SK-N-SH (cell line): ENCODE data around the gene KRTAP5-2. TPM values are rescaled to one million over a fixed set of nuclear protein-coding genes. Genes with fewer than 3 reads are reported as not detected.

Source experiments
- CTCF ChIA-PET: fragments of 300-600, 350-600 bp; formaldehyde crosslinking; extraction: SDS; loops from one replicate; lab custom pipeline; 2021; lab: Yijun Ruan, JAX
- POLR2A ChIA-PET: fragments of 350-600 bp; sonication (Branson Sonifier 250); formaldehyde crosslinking; extraction: SDS; loops from one replicate; lab custom pipeline; 2020; ENCODE audit warnings: antibody characterized with exemption, inconsistent platforms; lab: Yijun Ruan, JAX
- DNase-seq: peaks from one replicate; pipeline ENCODE4 v3.0.0; 2012
- H2AFZ ChIP-seq: fragments of 200-600 bp; sonication (generic); 2 replicates; pipeline ENCODE4 v1.8.1; 2016; ENCODE audit warnings: antibody characterized with exemption, mild to moderate bottlenecking, low read depth
- H3F3A ChIP-seq: fragments of 200-600 bp; sonication (generic); replicated peaks from 2 replicates; pipeline ENCODE3; 2016; ENCODE audit warnings: antibody characterized with exemption, mild to moderate bottlenecking; ENCODE audit not compliant: insufficient read depth
- H3K27ac ChIP-seq, 2 experiments: fragments of 200-500 bp in 1 of 2; fragments of 200-600 bp in 1 of 2; sonication (Bioruptor generic) in 1 of 2; sonication (generic), shearing (Covaris generic) in 1 of 2; 2 replicates each; pipeline versions ENCODE4 v1.5.1 to v1.6.1; 2014 to 2016; ENCODE audit warnings: low read depth in 2 of 2, inconsistent platforms in 1 of 2, low read length in 1 of 2, mild to moderate bottlenecking in 1 of 2, mixed read lengths in 1 of 2
- H3K27me3 ChIP-seq: fragments of 200-600 bp; sonication (generic), shearing (Covaris generic); 2 replicates; pipeline ENCODE4 v1.6.1; 2016; ENCODE audit warnings: mixed run types; ENCODE audit not compliant: insufficient read depth
- H3K36me3 ChIP-seq, 2 experiments: fragments of 200-500 bp in 1 of 2; fragments of 200-600 bp in 1 of 2; sonication (Bioruptor generic) in 1 of 2; sonication (generic) in 1 of 2; replicated peaks in 1 of 2; 2 replicates each; pipeline versions ENCODE3 to v1.5.1; 2014 to 2016; ENCODE audit warnings: low read length in 1 of 2, mild to moderate bottlenecking in 1 of 2; ENCODE audit not compliant: insufficient read depth in 2 of 2, control insufficient read depth in 1 of 2
- H3K4me1 ChIP-seq, 2 experiments: fragments of 200-500 bp in 1 of 2; fragments of 200-600 bp in 1 of 2; sonication (Bioruptor generic) in 1 of 2; sonication (generic), shearing (Covaris generic) in 1 of 2; 2 replicates each; pipeline versions ENCODE4 v1.5.1 to v1.6.1; 2014 to 2016; ENCODE audit warnings: low read depth in 1 of 2, low read length in 1 of 2, mixed run types in 1 of 2; ENCODE audit not compliant: insufficient read depth in 2 of 2, control insufficient read depth in 1 of 2
- H3K4me2 ChIP-seq: fragments of 200-600 bp; sonication (generic), shearing (Covaris generic); 2 replicates; pipeline ENCODE4 v1.6.1; 2017; ENCODE audit warnings: mixed run types
- H3K4me3 ChIP-seq, 2 experiments: fragments of 200-500 bp in 1 of 2; fragments of 200-600 bp in 1 of 2; sonication (Bioruptor generic) in 1 of 2; sonication (generic), shearing (Covaris generic) in 1 of 2; 2 replicates each; pipeline versions ENCODE4 v1.5.1 to v1.8.1; 2014 to 2016; ENCODE audit warnings: low read depth in 2 of 2, inconsistent platforms in 1 of 2, low read length in 1 of 2, mild to moderate bottlenecking in 1 of 2, mixed read lengths in 1 of 2, moderate library complexity in 1 of 2
- H3K79me2 ChIP-seq: fragments of 200-600 bp; sonication (generic); 2 replicates; pipeline ENCODE4 v1.8.1; 2017; ENCODE audit warnings: mild to moderate bottlenecking; ENCODE audit not compliant: insufficient read depth
- H3K9ac ChIP-seq: fragments of 200-600 bp; sonication (generic); 2 replicates; pipeline ENCODE4 v1.6.1; 2017; ENCODE audit warnings: mixed run types
- H3K9me2 ChIP-seq: fragments of 200-600 bp; sonication (generic); 2 replicates; pipeline ENCODE4 v1.6.1; 2017; ENCODE audit warnings: mixed run types
- H3K9me3 ChIP-seq: fragments of 200-600 bp; sonication (generic); 2 replicates; pipeline ENCODE4 v1.6.1; 2017; ENCODE audit warnings: mixed run types, mild to moderate bottlenecking, moderate library complexity
- H4K20me1 ChIP-seq: fragments of 200-600 bp; sonication (generic); 2 replicates; pipeline ENCODE4 v1.6.1; 2017; ENCODE audit warnings: mild to moderate bottlenecking, mixed run types; ENCODE audit not compliant: insufficient read depth
- CHD2 ChIP-seq: fragments of 150-350 bp; IDR thresholded peaks from 2 replicates; pipeline ENCODE4 v1.6.1; 2018; ENCODE audit warnings: low read length; ENCODE audit not compliant: partially characterized antibody
- FOSL2 ChIP-seq: IDR thresholded peaks from 2 replicates; pipeline ENCODE4 v1.4.0; 2012; ENCODE audit warnings: low read depth, mild to moderate bottlenecking, moderate library complexity, borderline replicate concordance
- MEF2A ChIP-seq: IDR thresholded peaks from 2 replicates; pipeline ENCODE4 v1.4.0; 2012; ENCODE audit warnings: low read depth, borderline replicate concordance
- NFIC ChIP-seq: IDR thresholded peaks from 2 replicates; pipeline ENCODE4 v1.4.0; 2012; ENCODE audit warnings: borderline replicate concordance
- RAD21 ChIP-seq: IDR thresholded peaks from 2 replicates; pipeline ENCODE4 v1.6.1; 2012; ENCODE audit warnings: mild to moderate bottlenecking, low read length
- RFX5 ChIP-seq: IDR thresholded peaks from 2 replicates; pipeline ENCODE4 v1.6.1; 2012; ENCODE audit warnings: mild to moderate bottlenecking, improper control_type of control experiment, low read length
- RXRA ChIP-seq: IDR thresholded peaks from 2 replicates; pipeline ENCODE4 v1.4.0; 2012; ENCODE audit warnings: low read depth, mild to moderate bottlenecking, borderline replicate concordance
- TCF12 ChIP-seq: IDR thresholded peaks from 2 replicates; pipeline ENCODE4 v1.4.0; 2012
- WGBS: methylation state at CpG from one replicate; pipeline ENCODE4 v1.1.6; 2017; ENCODE audit warnings: low lambda C conversion rate; 5-methylcytosine and 5-hydroxymethylcytosine counted together
- polyA plus RNA-seq, 3 experiments: library from polyadenylated mRNA; depleted of rRNA; stranded (reverse); fragments of >200 nt; gene quantifications; 2 replicates each; pipeline ENCODE4 v1.2.3, GENCODE V29; 2012
- TF ChIP-seq, protein P1 (sequence below): fragments of 200-600 bp; sonication (generic); IDR thresholded peaks from 2 replicates; pipeline ENCODE4 v1.6.1; 2017; ENCODE audit warnings: antibody characterized with exemption, mild to moderate bottlenecking, moderate library complexity
- TF ChIP-seq, protein P2 (sequence below): IDR thresholded peaks from 2 replicates; pipeline ENCODE4; 2012
- TF ChIP-seq, protein P3 (sequence below): IDR thresholded peaks from 2 replicates; pipeline ENCODE4 v1.4.0; 2012; ENCODE audit warnings: low read depth, borderline replicate concordance
- TF ChIP-seq, protein P4 (sequence below): IDR thresholded peaks from 2 replicates; pipeline ENCODE4 v1.4.0; 2012; ENCODE audit warnings: low read depth

Gene KRTAP5-2
- polyA plus RNA-seq, 1 of the 3 experiments (the other 2 are of a cell fraction), result not detected

DNA sequence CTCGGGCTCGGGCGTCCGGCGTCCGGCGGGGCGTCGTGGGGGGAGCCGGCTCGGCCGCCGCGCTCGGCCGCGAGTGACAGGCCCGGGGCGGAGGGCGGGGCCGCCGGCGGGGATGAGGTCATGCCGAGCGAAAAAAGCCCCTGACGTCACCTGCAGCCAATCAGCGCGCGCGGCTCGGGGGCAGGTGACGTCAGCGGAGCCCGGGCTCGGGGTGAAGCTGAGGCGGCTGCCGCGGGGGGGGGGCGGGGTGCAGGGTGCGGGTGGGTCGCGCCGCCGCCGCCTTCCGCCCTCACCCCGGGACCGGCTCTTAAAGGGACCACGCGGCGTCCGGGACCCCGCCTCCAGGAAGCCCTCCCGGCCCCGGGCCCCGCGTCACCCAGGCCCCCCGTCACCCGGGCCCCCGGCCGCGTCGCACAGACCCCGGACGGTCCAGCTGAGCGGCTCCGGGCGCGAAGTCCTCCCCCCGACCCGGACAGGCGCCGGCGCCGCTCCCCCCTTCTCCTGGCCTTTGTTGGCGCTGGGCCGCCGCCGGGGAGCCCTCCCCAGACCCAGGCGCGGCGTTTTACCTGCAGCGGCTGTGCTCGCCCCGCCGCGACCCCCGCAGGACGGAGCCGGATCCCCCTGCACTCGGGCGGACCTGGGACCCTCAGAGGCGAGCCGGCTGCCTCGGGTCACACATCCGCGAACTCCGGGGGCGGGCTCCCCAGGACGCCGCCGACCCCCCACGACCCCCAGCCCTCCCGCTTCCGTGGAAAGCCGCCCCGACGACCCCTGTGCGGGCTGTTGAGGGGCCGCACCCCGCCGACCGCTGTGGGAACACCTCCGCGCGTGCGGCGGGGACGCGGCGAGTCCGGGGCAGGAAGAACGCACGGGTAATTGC lies 25.7 kb downstream of the KRTAP5-2 start, which contains the start of gene DUSP8:
TSS of gene DUSP8 (minus strand) at position 75 of the 880 bp plus-strand sequence. CDS start 6,445 bp downstream, outside the sequence.
- 0% methylated on average over 1 of the region's 124 CpGs for WGBS
- H3K9ac ChIP-seq, result peak within 1 kb of the TSS; percentile 60

DNA sequence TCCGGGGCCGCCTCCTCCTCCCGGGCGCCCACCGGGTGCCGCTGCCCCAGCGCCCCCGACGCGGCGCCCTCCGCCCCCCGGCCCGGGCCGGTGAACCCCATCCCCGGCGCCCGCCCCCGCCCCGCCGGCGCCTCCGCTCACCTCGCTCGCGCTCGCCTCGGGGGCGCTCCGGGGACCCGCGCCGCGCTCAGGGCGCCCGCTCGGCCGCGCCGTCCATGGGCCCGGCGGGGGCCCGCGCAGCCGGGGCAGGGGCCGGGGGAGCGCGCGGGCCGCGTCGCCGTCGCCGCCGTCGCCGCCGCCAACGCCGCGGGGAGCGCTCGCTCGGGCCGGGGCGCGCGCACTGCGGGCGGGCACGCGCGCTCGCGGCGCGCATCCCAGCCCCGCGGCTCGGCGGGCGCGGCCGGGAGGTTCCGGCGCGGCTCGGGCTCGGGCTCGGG lies 26.3 kb downstream of the KRTAP5-2 start:
- no CpG with 5 or more reads among the region's 91 CpGs for WGBS
- ChIA-PET POLR2A (no interaction called here), CTCF (interaction anchor here (18.1 kb wide), 1 partner anchor 26 kb away, joined by 398 read pairs; no protein-coding TSS in a partner anchor)
- Histone ChIP-seq H3K4me1 (peaks cover 0 to 35% of the 10 kb centered on the region in 2 experiments; a peak in 1 of 4 replicates), H3K9ac (no peak overlapping the region), H3K27ac (peak overlapping the region in 1 of 2 experiments; percentile 81; a peak in 1 of 4 replicates), H3K9me2 (no peaks in the 10 kb centered on the region), H3K9me3 (no peaks in the 10 kb centered on the region), H3K4me2 (no peak overlapping the region), H3F3A (no peaks in the 10 kb centered on the region), H3K4me3 (peak overlapping the region in 1 of 2 experiments; percentile 57; a peak in 2 of 4 replicates), H3K27me3 (peaks cover 4% of the 10 kb centered on the region; the same call in 1 of the 2 replicates), H4K20me1 (peaks cover 20% of the 10 kb centered on the region), H3K36me3 (no peaks in the 10 kb centered on the region), H3K79me2 (no peaks in the 10 kb centered on the region), H2AFZ (no peak overlapping the region)
- DNase-seq, result no peak
- TF ChIP-seq NFIC (no peak), TCF12 (no peak), RFX5 (no peak), RXRA (no peak), CHD2 (no peak), RAD21 (no peak)
- TF ChIP-seq, protein P1, sequence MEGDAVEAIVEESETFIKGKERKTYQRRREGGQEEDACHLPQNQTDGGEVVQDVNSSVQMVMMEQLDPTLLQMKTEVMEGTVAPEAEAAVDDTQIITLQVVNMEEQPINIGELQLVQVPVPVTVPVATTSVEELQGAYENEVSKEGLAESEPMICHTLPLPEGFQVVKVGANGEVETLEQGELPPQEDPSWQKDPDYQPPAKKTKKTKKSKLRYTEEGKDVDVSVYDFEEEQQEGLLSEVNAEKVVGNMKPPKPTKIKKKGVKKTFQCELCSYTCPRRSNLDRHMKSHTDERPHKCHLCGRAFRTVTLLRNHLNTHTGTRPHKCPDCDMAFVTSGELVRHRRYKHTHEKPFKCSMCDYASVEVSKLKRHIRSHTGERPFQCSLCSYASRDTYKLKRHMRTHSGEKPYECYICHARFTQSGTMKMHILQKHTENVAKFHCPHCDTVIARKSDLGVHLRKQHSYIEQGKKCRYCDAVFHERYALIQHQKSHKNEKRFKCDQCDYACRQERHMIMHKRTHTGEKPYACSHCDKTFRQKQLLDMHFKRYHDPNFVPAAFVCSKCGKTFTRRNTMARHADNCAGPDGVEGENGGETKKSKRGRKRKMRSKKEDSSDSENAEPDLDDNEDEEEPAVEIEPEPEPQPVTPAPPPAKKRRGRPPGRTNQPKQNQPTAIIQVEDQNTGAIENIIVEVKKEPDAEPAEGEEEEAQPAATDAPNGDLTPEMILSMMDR, result no peak
- TF ChIP-seq, protein P2, sequence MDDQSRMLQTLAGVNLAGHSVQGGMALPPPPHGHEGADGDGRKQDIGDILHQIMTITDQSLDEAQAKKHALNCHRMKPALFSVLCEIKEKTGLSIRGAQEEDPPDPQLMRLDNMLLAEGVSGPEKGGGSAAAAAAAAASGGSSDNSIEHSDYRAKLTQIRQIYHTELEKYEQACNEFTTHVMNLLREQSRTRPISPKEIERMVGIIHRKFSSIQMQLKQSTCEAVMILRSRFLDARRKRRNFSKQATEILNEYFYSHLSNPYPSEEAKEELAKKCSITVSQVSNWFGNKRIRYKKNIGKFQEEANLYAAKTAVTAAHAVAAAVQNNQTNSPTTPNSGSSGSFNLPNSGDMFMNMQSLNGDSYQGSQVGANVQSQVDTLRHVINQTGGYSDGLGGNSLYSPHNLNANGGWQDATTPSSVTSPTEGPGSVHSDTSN, result no peak
- TF ChIP-seq, protein P3, sequence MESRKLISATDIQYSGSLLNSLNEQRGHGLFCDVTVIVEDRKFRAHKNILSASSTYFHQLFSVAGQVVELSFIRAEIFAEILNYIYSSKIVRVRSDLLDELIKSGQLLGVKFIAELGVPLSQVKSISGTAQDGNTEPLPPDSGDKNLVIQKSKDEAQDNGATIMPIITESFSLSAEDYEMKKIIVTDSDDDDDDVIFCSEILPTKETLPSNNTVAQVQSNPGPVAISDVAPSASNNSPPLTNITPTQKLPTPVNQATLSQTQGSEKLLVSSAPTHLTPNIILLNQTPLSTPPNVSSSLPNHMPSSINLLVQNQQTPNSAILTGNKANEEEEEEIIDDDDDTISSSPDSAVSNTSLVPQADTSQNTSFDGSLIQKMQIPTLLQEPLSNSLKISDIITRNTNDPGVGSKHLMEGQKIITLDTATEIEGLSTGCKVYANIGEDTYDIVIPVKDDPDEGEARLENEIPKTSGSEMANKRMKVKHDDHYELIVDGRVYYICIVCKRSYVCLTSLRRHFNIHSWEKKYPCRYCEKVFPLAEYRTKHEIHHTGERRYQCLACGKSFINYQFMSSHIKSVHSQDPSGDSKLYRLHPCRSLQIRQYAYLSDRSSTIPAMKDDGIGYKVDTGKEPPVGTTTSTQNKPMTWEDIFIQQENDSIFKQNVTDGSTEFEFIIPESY, result no peak
- TF ChIP-seq, protein P4, sequence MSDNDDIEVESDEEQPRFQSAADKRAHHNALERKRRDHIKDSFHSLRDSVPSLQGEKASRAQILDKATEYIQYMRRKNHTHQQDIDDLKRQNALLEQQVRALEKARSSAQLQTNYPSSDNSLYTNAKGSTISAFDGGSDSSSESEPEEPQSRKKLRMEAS, result no peak

More for the DNA sequence above, 25.7 kb downstream of the KRTAP5-2 start, which contains the start of gene DUSP8:
- no peak within 1 kb of the TSS; the same call in 1 of the 2 replicates for H2AFZ ChIP-seq
- H3K27ac ChIP-seq, result peak within 1 kb of the TSS in 1 of 2 experiments; percentile 81; a peak in 2 of 4 replicates
- peaks cover 0 to 33% of the 10 kb centered on the region in 2 experiments; a peak in 1 of 4 replicates for H3K4me1 ChIP-seq
- H3K9me2 ChIP-seq, result no peaks in the 10 kb centered on the region
- DNase-seq, result peak; percentile 98
- CTCF ChIA-PET, result interaction anchor here (0.8 to 18.1 kb wide), 8 partner anchors 8 to 68 kb away, joined by 3 to 398 read pairs (median 18); no protein-coding TSS in a partner anchor
- peaks cover 4% of the 10 kb centered on the region; the same call in 1 of the 2 replicates for H3K27me3 ChIP-seq
- H3K36me3 ChIP-seq, result no peaks in the 10 kb centered on the region
- TF ChIP-seq, protein P2, result peak; percentile 29; the same call in 1 of the 2 replicates
- TF ChIP-seq FOSL2, result 0 out of 2 replicates have a peak, but pooled peaks have one; percentile 7
- peak; percentile 86; the same call in 1 of the 2 replicates for TF ChIP-seq MEF2A
- TF ChIP-seq RFX5, result no peak
- H3K79me2 ChIP-seq, result no peaks in the 10 kb centered on the region
- POLR2A ChIA-PET, result no interaction called here
- no peaks in the 10 kb centered on the region for H3K9me3 ChIP-seq
- H3F3A ChIP-seq, result no peaks in the 10 kb centered on the region
- peaks cover 13% of the 10 kb centered on the region; the same call in 1 of the 2 replicates for H4K20me1 ChIP-seq
- H3K4me2 ChIP-seq, result peak within 1 kb of the TSS; percentile 90
- H3K4me3 ChIP-seq, result peak within 1 kb of the TSS; percentile 57 to 64
